Progenitor cell of endocrine pancreas (in vitro differentiated cells): ENCODE results near the gene HACD2. TPM values are rescaled to one million over a fixed set of nuclear protein-coding genes. Genes with fewer than 3 reads are reported as not detected.

Experiments used
- DNase-seq: peaks from one replicate; pipeline ENCODE4 v3.0.0; 2021; ENCODE audit warnings: low spot score; ENCODE audit not compliant: unreplicated experiment
- H3K27ac Mint-ChIP-seq: 2 replicates; pipeline ENCODE4 v1.8.0; 2021; ENCODE audit warnings: mild to moderate bottlenecking, moderate library complexity, mixed read lengths
- H3K27me3 Mint-ChIP-seq: 2 replicates; pipeline ENCODE4 v1.8.0; 2021; ENCODE audit warnings: mixed read lengths
- H3K36me3 Mint-ChIP-seq: 2 replicates; pipeline ENCODE4 v1.8.0; 2022; ENCODE audit warnings: mixed read lengths; ENCODE audit not compliant: insufficient read depth
- H3K4me1 Mint-ChIP-seq: 2 replicates; pipeline ENCODE4 v1.8.0; 2021; ENCODE audit warnings: low read depth, mixed read lengths
- H3K4me3 Mint-ChIP-seq: 2 replicates; pipeline ENCODE4 v1.8.0; 2021; ENCODE audit warnings: low read depth, mild to moderate bottlenecking, moderate library complexity, mixed read lengths
- H3K9me3 Mint-ChIP-seq: 2 replicates; pipeline ENCODE4 v1.8.0; 2021; ENCODE audit warnings: low read depth, mixed read lengths
- total RNA-seq: library from RNA; stranded (reverse); gene quantifications from 2 replicates; pipeline ENCODE4 v1.2.1, GENCODE V29; 2021
- TF ChIP-seq, protein P1 (sequence below): fragments of 200-600 bp; sonication (generic); IDR thresholded peaks from one replicate; pipeline ENCODE4 v1.5.0; 2021; ENCODE audit warnings: antibody characterized with exemption, mild to moderate bottlenecking; ENCODE audit not compliant: unreplicated experiment

HACD2 gene
- total RNA-seq, 1 donor from 2014 or later, result 57.6 TPM

DNA sequence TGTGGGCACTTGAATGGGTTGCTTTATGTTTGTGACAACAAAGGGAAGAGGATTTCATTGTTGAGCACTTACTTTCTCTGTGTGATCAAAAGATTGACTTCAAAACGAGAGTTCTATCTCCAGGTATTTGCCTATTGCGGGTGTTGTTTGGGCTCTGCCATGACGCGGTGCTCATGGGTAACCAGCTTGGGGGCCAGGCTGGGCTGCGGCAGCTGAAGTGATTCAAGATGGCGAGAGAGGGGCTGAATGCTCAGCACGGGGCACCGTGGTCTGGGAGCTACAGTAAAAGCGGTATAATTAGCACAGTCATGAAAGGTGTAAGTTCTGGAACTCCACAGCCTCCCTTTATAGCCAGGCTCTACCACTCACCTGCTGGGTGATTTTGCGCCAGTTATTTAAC, 105.0 kb downstream of the HACD2 start:
- no peaks in the 10 kb centered on the region for H3K9me3 Mint-ChIP-seq
- TF ChIP-seq, protein P1, sequence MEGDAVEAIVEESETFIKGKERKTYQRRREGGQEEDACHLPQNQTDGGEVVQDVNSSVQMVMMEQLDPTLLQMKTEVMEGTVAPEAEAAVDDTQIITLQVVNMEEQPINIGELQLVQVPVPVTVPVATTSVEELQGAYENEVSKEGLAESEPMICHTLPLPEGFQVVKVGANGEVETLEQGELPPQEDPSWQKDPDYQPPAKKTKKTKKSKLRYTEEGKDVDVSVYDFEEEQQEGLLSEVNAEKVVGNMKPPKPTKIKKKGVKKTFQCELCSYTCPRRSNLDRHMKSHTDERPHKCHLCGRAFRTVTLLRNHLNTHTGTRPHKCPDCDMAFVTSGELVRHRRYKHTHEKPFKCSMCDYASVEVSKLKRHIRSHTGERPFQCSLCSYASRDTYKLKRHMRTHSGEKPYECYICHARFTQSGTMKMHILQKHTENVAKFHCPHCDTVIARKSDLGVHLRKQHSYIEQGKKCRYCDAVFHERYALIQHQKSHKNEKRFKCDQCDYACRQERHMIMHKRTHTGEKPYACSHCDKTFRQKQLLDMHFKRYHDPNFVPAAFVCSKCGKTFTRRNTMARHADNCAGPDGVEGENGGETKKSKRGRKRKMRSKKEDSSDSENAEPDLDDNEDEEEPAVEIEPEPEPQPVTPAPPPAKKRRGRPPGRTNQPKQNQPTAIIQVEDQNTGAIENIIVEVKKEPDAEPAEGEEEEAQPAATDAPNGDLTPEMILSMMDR, result no peak
- H3K27me3 Mint-ChIP-seq, result peaks cover 6% of the 10 kb centered on the region
- no peak overlapping the region for H3K4me3 Mint-ChIP-seq
- peaks cover 13% of the 10 kb centered on the region for H3K4me1 Mint-ChIP-seq
- no peak overlapping the region for H3K27ac Mint-ChIP-seq
- no peak for DNase-seq
- H3K36me3 Mint-ChIP-seq, result no peaks in the 10 kb centered on the region

DNA sequence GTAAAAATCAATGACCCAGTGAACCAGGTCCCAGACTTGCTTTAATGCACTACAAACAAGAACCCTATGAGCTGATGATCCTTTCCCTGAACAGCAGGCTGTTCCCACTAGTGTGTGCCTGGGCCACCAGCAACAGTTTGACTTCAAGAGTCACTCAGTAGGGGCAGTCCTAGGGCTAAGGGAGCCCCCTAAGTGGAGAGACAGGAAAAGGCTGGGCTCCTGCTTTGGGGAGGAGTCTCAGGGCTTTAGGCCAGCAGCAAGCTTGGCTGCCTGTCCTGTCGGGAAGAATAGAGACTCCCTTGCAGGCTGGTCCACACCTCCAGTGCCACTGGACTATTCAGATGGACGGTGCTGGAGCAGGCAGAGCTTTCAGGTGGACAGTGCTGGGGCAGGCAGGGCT, 106.5 kb downstream of the HACD2 start:
- peaks cover 13% of the 10 kb centered on the region for H3K4me1 Mint-ChIP-seq
- TF ChIP-seq, protein P1, result no peak
- H3K36me3 Mint-ChIP-seq, result no peaks in the 10 kb centered on the region
- H3K9me3 Mint-ChIP-seq, result no peaks in the 10 kb centered on the region
- no peak overlapping the region for H3K4me3 Mint-ChIP-seq
- DNase-seq, result no peak
- H3K27me3 Mint-ChIP-seq, result peaks cover 8% of the 10 kb centered on the region
- peak overlapping the region; percentile 67 for H3K27ac Mint-ChIP-seq

DNA sequence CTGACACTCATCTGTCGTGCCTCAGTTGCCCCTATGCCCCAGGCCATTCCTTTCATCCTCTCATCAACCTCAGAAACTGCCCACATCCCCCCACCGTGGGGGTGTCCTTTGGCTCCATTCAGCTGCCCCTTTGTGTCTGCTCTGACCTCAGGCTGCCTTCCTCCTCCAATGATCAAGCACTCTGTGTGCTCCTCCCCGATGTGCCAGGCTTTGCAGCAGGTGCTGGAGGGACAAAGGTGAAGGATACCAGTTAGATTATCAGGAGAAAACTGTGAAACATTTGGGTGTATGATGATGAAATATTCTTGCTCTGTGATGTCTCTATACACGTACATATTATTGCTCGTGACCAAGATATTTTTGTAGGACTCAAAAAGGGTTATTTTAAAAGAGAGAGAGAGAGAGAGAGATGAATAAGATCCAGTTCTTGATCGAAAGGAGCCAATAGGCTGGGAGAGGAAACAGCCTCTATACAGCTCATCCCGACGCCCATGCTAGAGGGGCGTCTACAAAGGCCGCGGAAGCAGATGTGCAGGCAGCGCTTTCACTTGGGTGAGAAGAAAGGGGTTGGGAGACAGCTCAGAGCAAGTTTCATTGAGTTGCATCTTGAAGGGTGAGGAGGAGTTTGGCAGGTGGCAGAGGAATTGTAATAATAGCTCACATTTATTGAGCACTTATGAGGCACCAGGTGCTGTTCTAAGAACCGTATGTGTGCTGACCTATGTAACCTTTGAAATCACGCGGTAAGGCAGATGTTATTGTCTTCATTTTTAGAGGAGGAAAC, 107.7 kb downstream of the HACD2 start:
- H3K4me3 Mint-ChIP-seq, result no peak overlapping the region
- H3K36me3 Mint-ChIP-seq, result no peaks in the 10 kb centered on the region
- H3K27ac Mint-ChIP-seq, result no peak overlapping the region
- DNase-seq, result no peak
- peaks cover 8% of the 10 kb centered on the region for H3K27me3 Mint-ChIP-seq
- no peaks in the 10 kb centered on the region for H3K9me3 Mint-ChIP-seq
- H3K4me1 Mint-ChIP-seq, result peaks cover 13% of the 10 kb centered on the region
- TF ChIP-seq, protein P1, result no peak

DNA sequence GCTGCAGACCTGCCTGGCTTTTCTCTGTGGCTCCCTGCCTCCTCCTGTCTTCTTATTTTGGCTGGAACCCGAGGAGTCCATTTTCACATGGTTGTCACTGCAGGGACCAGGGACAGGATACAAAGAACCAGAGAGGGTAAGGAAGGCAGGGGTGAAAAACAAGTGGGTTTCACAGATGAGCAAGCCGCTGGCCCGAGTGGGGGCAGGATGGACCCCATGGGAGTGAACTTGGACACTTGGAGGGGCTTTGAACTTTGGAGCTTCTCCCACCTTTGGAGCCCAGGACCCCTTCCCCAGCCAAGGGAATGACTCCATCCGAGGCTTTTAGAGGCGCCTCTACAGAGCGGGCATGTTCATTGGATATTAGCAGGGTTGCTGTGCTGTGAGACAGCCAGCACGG, 109.1 kb downstream of the HACD2 start:
- no peak overlapping the region for H3K27ac Mint-ChIP-seq
- TF ChIP-seq, protein P1, result no peak
- H3K4me3 Mint-ChIP-seq, result no peak overlapping the region
- H3K36me3 Mint-ChIP-seq, result no peaks in the 10 kb centered on the region
- H3K4me1 Mint-ChIP-seq, result peaks cover 13% of the 10 kb centered on the region
- no peak for DNase-seq
- H3K27me3 Mint-ChIP-seq, result peaks cover 8% of the 10 kb centered on the region
- no peaks in the 10 kb centered on the region for H3K9me3 Mint-ChIP-seq

DNA sequence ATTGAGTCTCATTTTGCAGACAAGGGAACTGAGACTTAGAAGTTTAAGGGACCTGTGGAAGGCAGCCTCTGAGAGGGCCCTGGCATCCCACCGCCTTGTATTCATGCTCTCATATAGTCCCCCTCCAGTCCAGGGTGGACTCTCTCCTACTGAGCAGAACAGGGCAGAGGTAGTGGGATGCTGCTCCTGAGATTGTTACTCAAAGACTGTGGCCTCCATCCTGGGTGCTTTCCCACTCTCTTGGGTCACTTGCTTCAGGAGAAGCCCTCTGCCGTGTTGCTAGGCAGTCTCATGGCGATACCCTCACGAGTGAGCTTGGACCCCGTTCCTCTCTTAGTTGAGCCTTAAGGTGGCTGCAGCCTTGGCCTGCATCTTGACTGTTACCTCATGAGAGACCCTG, 113.7 kb downstream of the HACD2 start:
- DNase-seq, result no peak
- Mint-ChIP-seq H3K4me3 (no peak overlapping the region), H3K4me1 (peaks cover 13% of the 10 kb centered on the region), H3K36me3 (no peaks in the 10 kb centered on the region), H3K27me3 (peaks cover 8% of the 10 kb centered on the region), H3K9me3 (no peaks in the 10 kb centered on the region), H3K27ac (no peak overlapping the region)
- TF ChIP-seq, protein P1, result no peak
